GM10266 (cell line): ENCODE results near the gene FALEC.
"Not testable (repeated sequence)": the region's sequence is repeated elsewhere in the genome, so short reads cannot be mapped to it uniquely, and the experiment has no call there.

Source experiments
- DNase-seq: peaks from one replicate; pipeline ENCODE4 v3.0.0; 2012; ENCODE audit errors: extremely low spot score
- CTCF ChIP-seq: IDR thresholded peaks from 2 replicates; pipeline ENCODE4 v1.5.1; 2012; ENCODE audit warnings: mild to moderate bottlenecking, low read depth; ENCODE audit not compliant: control insufficient read depth, insufficient read depth; ENCODE audit errors: missing control alignments

FALEC gene

GRCh38 chr1:150572918-150573647 is 57.5 kb downstream of the FALEC start:
- no peak for TF ChIP-seq CTCF
- no peak for DNase-seq

- DNase-seq, result not testable (repeated sequence)
These were observed 58.1 kb downstream of the FALEC start for GRCh38 chr1:150573648-150574071.

GRCh38 chr1:150574260-150575071 is 58.9 kb downstream of the FALEC start:
- no peak for TF ChIP-seq CTCF
- DNase-seq, result no peak

- TF ChIP-seq CTCF, result no peak
These were observed 59.5 kb downstream of the FALEC start for GRCh38 chr1:150575072-150575489.

GRCh38 chr1:150575518-150576366 is 60.2 kb downstream of the FALEC start:
- TF ChIP-seq CTCF, result no peak
- DNase-seq, result no peak

More at GRCh38 chr1:150575072-150575489, 59.5 kb downstream of the FALEC start:
- DNase-seq, result no peak

- no peak for TF ChIP-seq CTCF
- no peak for DNase-seq
These were observed 60.8 kb downstream of the FALEC start for GRCh38 chr1:150576367-150576711.

GRCh38 chr1:150576794-150577556 is 61.4 kb downstream of the FALEC start:
- no peak for DNase-seq
- TF ChIP-seq CTCF, result no peak
